Suppressor macrophage (primary cell): ENCODE measurements around the gene FAM50A.
"Not testable (repeated sequence)": the region's sequence is repeated elsewhere in the genome, so short reads cannot be mapped to it uniquely, and the experiment has no call there.

Experiments
- DNase-seq, 4 experiments: peaks; one replicate each; pipeline ENCODE4 v3.0.0-alpha.2; 2020 to 2022
- total RNA-seq, 17 experiments: gene quantifications; one replicate each; lab custom pipeline; 2026; ENCODE audit warnings: mixed read lengths in 6 of 17, inconsistent platforms in 3 of 17; lab: John Stamatoyannopoulos, UW

The FAM50A gene, protein sequence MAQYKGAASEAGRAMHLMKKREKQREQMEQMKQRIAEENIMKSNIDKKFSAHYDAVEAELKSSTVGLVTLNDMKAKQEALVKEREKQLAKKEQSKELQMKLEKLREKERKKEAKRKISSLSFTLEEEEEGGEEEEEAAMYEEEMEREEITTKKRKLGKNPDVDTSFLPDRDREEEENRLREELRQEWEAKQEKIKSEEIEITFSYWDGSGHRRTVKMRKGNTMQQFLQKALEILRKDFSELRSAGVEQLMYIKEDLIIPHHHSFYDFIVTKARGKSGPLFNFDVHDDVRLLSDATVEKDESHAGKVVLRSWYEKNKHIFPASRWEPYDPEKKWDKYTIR
- 28.7 to 99.2 (median 51.6) reads per million in 17 experiments for total RNA-seq

DNA sequence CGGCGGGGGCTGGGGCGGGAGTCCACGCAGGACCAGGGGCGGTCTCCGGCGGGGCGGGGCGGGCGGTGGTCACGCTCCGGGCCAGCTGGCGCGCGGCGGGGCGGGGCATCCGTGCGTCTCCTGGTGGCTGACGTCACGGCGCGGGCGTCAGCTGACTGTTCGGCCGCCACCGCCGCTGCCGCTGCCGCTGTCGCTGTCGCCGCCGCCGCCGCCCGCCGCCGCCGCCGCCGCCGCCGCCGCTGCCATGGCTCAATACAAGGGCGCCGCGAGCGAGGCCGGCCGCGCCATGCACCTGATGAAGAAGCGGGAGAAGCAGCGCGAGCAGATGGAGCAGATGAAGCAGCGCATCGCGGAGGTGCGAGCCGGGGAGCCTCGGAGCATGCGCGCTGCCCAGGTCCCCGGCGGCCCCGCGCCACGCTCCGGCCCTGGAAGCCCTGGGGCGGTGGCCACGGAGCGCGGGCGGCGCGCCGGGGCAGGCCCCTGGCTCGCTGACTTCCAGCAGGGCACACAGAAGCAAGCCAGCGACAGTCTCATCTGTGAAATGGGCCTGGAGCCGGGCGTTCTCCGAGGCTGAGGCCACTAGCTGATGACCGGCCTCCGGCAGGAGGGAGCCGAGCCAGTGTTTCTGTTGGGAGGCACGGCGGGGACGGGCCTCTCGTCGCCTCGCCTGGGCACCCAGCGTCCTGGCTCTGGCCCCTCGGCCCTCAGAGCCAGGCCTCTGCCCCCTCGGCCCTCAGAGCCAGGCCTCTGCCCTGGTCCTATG, at the start of gene FAM50A:
Gene FAM50A, plus strand, starts transcription at position 150 of the 763 bp plus-strand sequence. Its CDS starts 95 bp downstream, at position 245.
- DNase-seq: peak; percentile 81 to 93 (median 87)

DNA sequence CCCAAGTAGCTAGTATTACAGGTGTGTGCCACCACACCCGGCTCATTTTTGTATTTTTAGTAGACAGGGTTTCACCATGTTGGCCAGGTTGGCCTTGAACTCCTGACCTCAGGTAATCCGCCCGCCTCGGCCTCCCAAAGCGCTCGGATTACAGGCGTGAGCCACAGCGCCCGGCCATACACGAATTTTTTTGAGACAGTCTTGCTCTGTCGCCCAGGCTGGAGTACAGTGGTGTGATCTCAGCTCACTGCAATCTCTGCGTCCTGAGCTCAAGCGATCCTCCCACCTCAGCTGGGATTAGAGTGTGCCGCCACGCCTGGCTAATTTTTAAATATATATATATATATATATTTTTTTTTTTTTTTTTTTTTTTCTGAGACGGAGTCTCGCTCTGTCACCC, 47.6 kb upstream of the FAM50A start:
- DNase-seq: not testable (repeated sequence)

DNA sequence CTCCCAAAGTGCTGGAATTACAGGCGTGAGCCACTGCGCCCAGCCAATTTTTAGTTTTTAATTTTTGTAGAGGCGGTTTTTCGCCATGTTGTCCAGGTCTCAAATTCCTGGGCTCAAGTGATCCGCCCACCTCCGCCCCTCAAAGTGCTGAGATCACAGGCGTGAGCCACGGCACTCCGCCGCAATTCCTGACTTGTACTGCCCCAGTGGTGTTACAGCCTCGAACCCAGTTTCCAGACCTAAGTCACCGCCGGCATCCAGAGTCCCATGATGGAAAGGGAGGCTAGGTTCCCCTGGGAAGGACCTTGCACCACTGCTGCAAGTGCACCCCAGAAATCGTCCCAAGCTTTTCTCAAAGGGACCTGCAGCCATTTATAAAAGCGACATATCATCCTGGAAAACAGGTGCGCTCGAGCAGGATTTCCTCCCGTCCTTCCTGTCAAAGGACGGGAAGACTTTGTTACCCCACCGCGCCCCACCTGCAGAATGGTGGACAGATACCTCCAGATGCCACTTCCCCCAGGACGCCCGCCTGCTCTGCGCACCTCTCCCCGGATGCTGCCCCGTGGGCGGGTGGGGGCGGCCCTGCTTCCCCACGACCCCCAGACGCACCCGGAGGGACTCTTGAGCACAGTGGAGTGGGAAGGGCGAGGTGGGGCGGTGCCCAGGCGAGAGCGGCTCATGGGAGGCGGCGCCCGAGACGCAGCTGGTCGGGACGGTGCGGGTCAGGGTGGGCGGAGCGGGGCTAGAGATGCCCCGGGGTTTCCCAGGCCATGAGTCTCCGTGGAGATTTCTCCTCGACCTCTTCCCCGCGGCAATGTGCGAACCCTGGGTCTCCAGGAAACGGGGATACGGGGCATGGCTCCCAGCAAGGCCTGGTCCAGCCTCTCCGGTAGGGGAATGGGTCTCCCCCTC, 46.7 kb upstream of the FAM50A start:
- peak; percentile 69 to 86 (median 80) for DNase-seq

DNA sequence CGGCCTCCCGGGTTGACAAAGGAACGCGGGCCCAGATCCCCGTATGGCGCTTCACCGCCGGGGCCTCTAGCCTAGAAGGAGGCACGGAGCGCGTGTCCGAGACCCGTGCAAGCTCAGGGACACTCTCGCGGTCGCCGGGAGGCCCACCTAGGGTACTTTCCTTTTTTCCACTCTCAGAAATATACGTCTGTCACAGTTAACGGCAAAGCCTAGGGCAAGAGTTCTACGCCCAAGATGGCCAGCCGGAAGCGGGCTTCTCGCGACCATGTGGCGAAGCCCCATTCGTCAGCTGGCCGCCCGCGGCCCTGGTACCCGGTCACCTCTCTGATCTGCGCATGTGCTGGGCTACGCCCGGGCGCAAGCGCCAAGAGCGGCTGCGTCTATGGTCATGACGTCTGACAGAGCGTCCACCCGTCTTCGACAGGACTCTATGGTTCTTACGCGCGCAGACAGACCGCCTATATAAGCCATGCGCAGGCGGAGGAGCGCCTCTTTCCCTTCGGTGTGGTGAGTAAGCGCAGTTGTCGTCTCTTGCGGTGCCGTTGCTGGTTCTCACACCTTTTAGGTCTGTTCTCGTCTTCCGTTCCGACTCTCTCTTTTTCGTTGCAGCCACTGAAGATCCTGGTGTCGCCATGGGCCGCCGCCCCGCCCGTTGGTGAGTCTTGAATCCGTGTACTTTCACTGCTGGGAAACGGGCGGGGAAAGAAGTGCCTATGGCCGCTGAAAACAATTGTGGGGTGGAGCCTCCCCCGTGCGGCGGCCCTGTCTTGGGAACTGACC, 45.9 kb upstream of the FAM50A start, which contains the start of gene RPL10:
Gene RPL10, plus strand, starts transcription at position 490 of the 780 bp plus-strand sequence. Its CDS starts 143 bp downstream, at position 633.
- DNase-seq: peak; percentile 94 to 97 (median 96)

DNA sequence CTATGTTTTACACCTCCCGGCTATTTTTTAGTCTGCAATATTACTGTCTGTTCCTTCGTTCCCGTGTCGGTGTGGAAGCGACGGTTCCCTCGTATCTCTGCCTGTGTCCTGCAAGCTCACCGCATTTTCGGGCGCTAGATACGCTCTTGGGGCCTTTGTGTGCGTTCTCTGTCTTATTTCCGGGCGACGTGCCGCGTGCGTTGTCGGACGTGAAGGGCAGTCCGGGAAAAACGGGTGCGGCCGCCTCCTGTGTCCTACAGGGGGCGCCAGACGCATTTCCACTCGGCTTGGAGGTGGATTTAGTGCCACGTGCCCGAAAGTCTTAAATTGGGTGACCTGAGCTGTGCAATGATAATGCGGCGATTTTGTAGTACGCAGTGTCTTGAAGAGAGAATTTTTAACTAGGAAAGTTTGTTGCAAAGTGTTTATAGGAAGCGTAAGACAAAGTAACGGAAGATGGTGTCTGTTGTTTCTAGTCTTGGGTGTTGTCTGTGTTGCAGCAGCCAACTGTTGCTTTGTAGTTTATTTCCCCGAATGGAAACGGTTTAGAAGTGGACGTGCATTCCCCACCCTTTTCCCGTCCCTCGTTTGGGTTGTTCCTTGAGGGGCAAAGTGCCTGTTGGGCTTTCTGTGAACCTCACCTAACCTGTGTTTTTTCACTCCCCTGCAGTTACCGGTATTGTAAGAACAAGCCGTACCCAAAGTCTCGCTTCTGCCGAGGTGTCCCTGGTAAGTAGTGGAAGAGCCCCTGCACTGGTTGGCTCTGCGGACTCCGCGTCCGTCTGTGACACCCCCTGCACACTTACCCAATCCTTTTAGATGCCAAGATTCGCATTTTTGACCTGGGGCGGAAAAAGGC, 45.0 kb upstream of the FAM50A start:
- DNase-seq: peak; percentile 85 to 88 (median 86)

DNA sequence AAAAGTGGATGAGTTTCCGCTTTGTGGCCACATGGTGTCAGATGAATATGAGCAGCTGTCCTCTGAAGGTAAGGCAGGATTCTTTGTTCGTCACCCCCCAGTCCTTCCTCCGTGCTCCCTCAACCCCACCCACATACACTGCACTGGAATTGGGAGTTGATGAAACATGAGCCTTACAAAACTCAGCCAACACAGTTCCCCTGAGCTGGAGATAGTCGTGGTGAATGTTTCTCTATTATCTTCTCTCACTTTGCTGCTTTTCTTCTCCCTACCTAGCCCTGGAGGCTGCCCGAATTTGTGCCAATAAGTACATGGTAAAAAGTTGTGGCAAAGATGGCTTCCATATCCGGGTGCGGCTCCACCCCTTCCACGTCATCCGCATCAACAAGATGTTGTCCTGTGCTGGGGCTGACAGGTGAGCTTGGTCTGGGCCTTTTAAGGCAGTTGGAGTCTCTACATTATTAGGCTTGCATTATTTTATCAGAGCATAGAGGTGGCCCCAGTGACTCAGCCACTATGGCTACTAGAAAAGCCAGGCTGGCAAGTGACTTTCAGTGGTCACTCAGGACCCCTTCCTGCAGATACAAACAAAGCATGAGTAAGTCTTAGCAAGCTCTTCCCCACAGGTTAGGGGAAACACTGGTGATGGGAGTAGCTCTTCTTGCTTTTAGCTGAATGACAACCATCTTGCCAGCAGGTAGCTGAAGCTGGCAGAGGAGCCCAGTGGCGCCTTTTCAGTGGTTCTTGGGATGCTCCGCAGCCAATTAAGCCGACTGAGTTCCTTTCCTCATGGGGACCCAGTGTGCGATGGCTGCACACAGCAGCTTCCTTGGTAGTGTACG, 44.2 kb upstream of the FAM50A start:
- DNase-seq: no peak

DNA sequence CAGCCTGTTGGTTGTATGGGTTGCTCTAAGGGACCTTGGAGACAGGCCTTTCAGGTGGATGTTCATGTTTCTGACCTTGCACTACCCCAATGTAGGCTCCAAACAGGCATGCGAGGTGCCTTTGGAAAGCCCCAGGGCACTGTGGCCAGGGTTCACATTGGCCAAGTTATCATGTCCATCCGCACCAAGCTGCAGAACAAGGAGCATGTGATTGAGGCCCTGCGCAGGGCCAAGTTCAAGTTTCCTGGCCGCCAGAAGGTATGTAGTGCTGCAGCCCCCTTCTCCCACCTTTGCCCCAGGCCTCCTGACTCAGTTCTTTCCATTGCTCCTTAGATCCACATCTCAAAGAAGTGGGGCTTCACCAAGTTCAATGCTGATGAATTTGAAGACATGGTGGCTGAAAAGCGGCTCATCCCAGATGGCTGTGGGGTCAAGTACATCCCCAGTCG, 43.5 kb upstream of the FAM50A start:
- DNase-seq: not testable (repeated sequence)

DNA sequence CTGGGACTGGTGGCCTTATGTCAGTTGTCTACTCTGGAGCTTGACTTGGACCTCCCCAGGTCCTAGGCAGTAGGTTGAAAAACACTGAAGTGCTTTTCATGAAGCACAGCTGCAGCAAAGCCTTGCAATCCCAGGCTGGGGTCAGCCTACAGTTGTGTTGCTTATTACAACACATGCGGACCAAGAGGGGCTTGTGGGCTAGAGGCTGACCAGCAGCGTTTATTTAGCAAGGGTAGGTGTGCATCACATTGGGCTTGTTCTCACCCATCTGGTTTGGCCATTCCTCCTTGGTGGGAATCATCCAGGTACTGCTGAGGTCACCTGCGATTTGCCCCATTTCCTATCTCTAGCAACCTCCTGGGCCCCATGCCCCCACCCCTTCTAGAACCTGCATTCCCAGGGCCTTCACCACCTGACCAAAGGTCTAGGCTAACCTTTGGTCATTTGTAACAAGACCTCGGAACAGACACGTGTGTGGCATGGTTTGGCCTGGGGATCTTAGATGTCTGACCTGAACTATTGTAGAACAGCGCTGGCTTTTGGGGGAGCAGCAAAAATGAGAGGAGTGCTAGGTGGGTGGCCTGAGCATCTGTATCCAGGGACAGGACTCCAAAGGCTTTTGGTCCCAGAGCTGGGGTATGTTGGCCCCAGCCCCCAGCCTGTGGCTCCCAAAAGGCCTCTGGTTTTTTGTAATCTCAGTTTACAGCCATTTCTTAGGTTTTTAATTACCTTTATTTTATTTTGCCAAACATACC, 42.7 kb upstream of the FAM50A start:
- DNase-seq: peak in 1 of 4 experiments; percentile 14

DNA sequence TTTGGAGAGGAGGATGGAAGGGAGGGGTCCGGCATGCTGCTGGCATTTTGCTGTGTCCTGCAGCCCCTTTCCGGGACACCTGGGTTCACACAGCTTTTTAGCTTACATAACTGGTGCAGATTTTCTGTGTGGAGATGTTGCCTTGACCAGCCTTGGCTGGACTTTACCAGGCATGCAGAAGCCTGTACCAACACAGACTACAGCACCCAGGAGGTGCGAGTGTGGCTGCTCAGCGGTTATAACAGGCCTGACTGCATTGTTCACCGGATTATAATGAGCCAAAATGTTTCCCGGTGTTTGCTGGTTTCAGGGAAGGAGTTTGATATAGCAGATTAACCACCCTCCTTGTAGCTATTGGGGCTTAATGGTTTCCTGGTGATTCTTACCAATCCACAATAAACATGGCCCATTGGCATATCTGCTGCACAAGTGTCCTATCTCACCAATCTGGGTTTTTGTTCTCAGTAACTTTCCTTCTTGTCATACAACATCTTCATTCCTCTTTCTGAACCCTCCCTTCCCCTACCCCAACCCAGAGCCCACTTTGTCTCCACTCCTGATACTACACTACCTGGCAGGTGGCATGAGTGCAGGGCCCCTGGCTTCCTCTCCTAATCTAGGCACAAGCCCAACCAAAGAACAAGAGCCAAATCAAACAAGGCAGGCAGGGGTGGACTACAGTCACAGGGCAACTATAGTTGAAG, 41.9 kb upstream of the FAM50A start:
- no peak for DNase-seq

DNA sequence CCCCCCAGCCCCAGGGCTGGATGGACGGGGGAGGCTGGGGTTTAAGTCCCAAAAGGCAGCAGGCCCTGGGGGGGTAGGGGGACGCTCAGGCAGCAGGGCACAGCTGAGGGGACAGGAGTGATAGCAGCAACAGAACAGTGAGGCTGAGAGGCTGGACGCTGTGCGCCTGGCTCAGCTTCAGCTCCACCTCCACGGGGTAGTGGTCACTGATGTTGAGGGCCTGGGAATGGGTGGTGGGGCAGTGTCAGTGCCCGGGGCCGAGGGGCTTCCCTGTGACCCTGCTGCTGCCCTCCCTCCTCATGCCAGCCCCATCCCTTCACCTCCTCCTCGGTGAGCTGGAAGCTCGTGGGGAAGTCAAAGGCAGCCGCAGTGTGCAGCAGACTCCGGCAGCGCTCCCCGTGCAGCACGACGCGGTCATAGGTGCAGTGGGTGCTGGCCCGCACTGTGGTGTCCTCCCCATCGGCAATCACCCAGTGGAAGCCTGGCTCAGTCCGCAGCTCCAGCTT, 41.3 kb upstream of the FAM50A start:
- no peak for DNase-seq

DNA sequence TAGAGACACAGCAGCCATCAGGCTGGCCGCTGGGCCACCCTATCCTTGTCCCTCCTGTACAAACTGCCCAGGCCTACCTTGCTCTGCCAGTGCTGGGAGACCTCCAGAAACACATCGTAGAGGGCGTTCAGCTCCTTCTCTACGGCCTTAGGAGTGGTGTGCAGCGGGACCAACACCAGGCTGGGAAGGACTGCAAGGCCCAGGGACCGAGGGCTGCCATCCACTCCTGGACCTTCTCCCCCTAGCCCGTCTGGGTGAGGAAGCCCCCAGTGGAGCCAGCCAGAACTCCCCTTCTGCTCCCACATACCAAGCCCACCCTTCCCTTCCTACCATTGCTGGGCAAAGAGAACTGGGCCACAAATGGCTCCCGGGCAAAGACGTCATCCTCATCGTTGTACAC, 40.7 kb upstream of the FAM50A start:
- DNase-seq: no peak

DNA sequence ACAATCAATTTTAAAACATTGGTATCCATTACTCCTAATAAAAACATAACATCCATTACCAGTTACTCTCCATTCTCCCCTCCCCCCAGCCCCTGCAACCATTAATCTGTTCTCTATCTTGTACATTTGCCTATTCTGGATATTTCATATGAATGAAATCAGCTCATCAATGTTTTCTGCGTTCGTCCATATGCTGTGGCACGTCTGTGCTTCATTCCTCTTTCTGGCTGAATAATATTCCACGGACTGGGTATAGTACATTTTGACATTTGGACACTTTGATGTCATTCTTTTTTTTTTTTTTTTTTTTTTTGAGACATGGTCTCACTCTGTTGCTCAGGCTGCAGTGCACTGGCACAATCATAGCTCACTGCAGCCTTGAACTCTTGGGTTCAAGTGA, 40.1 kb upstream of the FAM50A start:
- no peak for DNase-seq

DNA sequence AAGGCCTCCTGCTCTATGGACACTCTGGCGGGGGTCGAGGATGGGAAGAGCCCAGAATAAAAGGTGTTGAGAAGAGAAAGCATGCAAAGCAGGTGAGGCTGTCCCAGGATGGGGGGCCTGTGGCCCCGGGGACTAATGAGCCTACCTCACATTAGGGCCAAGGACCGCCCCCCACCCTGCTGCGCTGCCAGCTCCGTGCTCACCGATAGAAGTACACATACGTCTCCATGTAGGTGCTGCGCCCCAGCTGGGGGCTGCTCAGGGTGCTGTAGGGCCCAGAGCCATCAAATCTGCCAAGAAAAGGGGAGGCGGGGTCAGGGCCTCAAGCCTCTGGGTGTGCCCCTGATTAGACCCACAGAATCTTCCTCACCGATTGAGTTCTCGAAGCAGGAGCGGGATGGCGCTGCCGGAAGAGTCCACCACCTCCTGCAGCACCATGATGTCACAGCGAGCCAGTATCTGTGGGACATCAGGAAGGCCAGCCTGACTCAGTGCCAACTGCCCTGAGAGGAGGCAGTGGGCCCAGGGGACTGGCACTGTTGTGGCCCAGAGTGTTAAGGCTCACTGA, 39.2 kb upstream of the FAM50A start:
- no peak for DNase-seq

DNA sequence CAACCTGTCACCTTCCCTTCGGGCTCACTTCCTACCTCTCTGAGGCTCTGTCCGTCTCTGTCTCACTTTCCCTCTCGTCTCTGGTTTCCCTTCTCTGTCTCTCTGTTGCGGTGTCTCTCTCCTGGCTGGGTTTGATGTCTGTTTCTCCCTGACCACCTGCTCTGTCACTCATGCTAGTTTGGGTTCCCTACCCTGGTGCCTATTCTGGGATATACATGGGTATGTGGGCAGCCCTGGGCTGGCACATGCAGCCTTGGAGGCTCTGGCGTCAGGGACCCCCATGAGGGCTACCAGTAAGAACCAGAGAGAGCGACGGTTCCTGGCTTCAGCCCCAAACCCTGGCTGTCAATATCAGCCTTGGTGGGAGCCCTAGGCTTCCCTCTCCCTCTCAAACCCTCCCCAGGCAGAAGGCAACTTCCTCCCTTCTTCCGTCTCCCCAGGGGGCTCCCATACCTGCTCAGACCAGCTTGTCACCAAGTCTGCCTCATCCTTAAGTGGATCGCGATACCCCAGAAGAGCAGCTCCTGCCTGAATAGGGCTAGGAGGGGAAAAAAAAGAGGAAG, 35.2 kb upstream of the FAM50A start:
- DNase-seq: no peak

DNA sequence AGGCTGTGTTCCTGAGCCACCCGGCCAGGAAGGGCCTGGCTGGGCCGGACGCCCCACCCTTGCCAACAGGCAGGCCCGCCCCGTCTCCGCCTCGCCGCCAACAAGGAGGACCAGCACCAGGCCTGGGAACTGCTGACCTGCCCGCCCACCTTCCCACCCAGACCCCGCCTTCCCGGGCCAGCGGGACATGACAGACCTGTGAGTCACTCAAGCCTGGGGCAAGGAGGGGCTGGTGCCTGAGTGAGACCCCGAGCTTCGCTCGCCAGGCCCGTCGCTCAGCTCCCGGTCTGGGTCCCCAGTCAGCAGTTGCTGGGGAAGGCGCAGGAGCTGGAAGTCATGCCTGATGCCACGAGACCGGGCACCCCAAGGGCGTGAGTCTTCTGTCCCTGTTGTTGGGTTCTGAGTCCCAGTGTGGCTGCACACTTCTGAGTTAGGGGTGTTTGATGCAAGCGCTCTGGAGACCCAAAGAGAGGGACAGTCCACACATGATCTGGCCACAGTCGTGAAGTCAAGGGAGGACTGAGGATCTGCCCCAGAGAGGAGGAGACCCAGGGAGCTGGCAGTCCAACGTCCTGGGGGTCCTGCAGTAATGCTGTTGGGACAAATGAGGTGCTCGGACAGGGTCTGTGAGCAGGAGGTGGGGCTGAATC, 34.6 kb upstream of the FAM50A start, which contains the start of gene DNASE1L1:
Gene DNASE1L1, minus strand, starts transcription at position 33 of the 650 bp plus-strand sequence. CDS start 3,686 bp downstream, outside the sequence.
- DNase-seq: peak; percentile 84 to 94 (median 92)

DNA sequence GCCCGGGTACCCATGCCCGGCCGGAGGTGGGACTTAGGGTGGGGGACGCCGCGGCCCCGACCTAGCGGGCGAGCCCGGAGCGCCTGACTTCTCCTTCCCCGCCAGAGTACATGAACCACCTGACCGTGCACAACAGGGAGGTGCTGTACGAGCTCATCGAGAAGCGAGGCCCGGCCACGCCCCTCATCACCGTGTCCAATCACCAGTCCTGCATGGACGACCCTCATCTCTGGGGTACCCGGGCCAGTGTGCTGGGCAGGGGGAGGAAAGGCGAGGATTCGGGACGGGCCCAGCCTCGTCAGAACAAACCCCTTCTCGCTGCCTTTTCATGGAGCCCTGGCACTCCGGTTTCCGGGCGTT, 32.0 kb upstream of the FAM50A start:
- DNase-seq: peak in 3 of 4 experiments; percentile 46 to 71 (median 61)

DNA sequence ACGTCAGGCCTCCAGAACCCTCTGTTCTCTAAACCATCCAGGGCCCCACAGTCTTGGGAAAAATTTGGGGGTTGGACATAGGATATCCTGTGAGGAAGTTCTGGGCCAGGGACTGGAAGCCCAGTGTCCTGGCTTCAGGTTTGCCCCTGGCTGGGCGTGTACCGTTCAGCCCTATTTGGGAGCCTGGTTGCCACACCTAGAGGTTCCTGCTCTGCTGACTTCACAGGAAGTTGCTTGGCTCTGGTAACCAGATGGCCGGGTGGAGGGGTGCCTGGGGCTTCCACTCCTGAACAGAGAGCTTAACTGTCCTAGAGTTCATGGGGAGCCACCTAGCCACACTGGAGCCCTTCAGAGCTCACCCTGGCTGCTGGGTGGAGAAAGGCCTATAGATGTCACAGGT, 31.5 kb upstream of the FAM50A start:
- DNase-seq: peak in 3 of 4 experiments; percentile 46 to 57 (median 48)
